Smooth muscle cell (in vitro differentiated cells): ENCODE results near the gene KLK13. TPM values are rescaled to one million over a fixed set of nuclear protein-coding genes. Genes with fewer than 3 reads are reported as not detected.
A peak's percentile ranks its signal among the peaks of the same experiment; 100 is the strongest.

Source experiments
- DNase-seq: peaks from one replicate; lab custom pipeline; 2025; ENCODE audit not compliant: unreplicated experiment; lab: John Stamatoyannopoulos, UW
- H2AFZ ChIP-seq: fragments of 200-600 bp; sonication (generic); 2 replicates; pipeline ENCODE4 v1.6.0; 2016; ENCODE audit warnings: antibody characterized with exemption, low read depth, mild to moderate bottlenecking
- H3F3A ChIP-seq: fragments of 200-600 bp; sonication (generic); 2 replicates; pipeline ENCODE4 v1.6.0; 2017; ENCODE audit warnings: antibody characterized with exemption, low read depth
- H3K27ac ChIP-seq: fragments of 200-600 bp; sonication (generic); 2 replicates; pipeline ENCODE4 v1.5.1; 2016; ENCODE audit warnings: low read depth, mild to moderate bottlenecking
- H3K27me3 ChIP-seq: fragments of 200-600 bp; sonication (generic); 2 replicates; pipeline ENCODE4 v1.6.1; 2016; ENCODE audit warnings: low read depth, mild to moderate bottlenecking
- H3K36me3 ChIP-seq: fragments of 200-600 bp; sonication (generic); 2 replicates; pipeline ENCODE4 v1.5.1; 2016; ENCODE audit warnings: low read depth
- H3K4me1 ChIP-seq: fragments of 200-600 bp; sonication (generic); 2 replicates; pipeline ENCODE4 v1.5.1; 2016; ENCODE audit warnings: low read depth
- H3K4me2 ChIP-seq: fragments of 200-600 bp; sonication (generic); 2 replicates; pipeline ENCODE4 v1.6.0; 2016; ENCODE audit warnings: mild to moderate bottlenecking
- H3K4me3 ChIP-seq: fragments of 200-600 bp; sonication (generic); 2 replicates; pipeline ENCODE4 v1.5.1; 2016; ENCODE audit warnings: mild to moderate bottlenecking
- H3K79me2 ChIP-seq: fragments of 200-600 bp; sonication (generic); 2 replicates; pipeline ENCODE4 v1.6.0; 2016; ENCODE audit warnings: low read depth, mild to moderate bottlenecking
- H3K9ac ChIP-seq: fragments of 200-600 bp; sonication (generic); 2 replicates; pipeline ENCODE4 v1.6.0; 2016; ENCODE audit warnings: low read depth
- H3K9me3 ChIP-seq: fragments of 200-600 bp; sonication (generic); replicated peaks from 2 replicates; pipeline ENCODE4 v1.5.1; 2016; ENCODE audit warnings: low read depth
- H4K20me1 ChIP-seq: fragments of 200-600 bp; sonication (generic); 2 replicates; pipeline ENCODE4 v1.6.0; 2016; ENCODE audit warnings: low read depth
- CTCF ChIP-seq: fragments of 200-600 bp; sonication (generic); IDR thresholded peaks from 2 replicates; pipeline ENCODE4 v1.5.1; 2017; ENCODE audit warnings: borderline replicate concordance, mild to moderate bottlenecking, antibody characterized with exemption; ENCODE audit not compliant: insufficient read depth, poor library complexity, severe bottlenecking
- WGBS: methylation state at CpG from one replicate; pipeline ENCODE4 v1.1.7; 2016; ENCODE audit warnings: low lambda C conversion rate; 5-methylcytosine and 5-hydroxymethylcytosine counted together
- polyA plus RNA-seq: library from polyadenylated mRNA; unstranded; fragments of >200 nt; fragmentation: Nextera tagmentation; extraction: Ambion mirVana; gene quantifications from 2 replicates; pipeline ENCODE4 v1.2.1, GENCODE V29; 2016
- total RNA-seq: library from RNA; depleted of rRNA; stranded (reverse); fragments of >200 nt; gene quantifications from 2 replicates; pipeline ENCODE4 v1.2.3, GENCODE V29; 2014

Gene KLK13
- total and polyA plus RNA-seq, 2 experiments from 2014 or later: 0.72 to 1.3 TPM

- H3K9me3 ChIP-seq: no peaks in the 10 kb centered on the region
- no peak overlapping the region for H3K9ac ChIP-seq
- H3F3A ChIP-seq: no peaks in the 10 kb centered on the region
- no peak overlapping the region for H3K27ac ChIP-seq
- no peaks in the 10 kb centered on the region for H3K27me3 ChIP-seq
- TF ChIP-seq CTCF: no peak
- no peak overlapping the region for H2AFZ ChIP-seq
- no peaks in the 10 kb centered on the region for H3K4me1 ChIP-seq
- H3K4me2 ChIP-seq: no peak overlapping the region
- 82% methylated on average over 7 of the region's 7 CpGs for WGBS
- no peak for DNase-seq
- no peaks in the 10 kb centered on the region for H3K79me2 ChIP-seq
- no peaks in the 10 kb centered on the region for H4K20me1 ChIP-seq
- H3K36me3 ChIP-seq: no peaks in the 10 kb centered on the region
- H3K4me3 ChIP-seq: no peak overlapping the region
Measured at GRCh38 chr19:51066393-51067186, 1.7 kb upstream of the KLK13 start.

- H2AFZ ChIP-seq: peak overlapping the region; percentile 77
- no peak for DNase-seq
- no peaks in the 10 kb centered on the region for H4K20me1 ChIP-seq
Measured at GRCh38 chr19:51065221-51065960, 499 bp upstream of the KLK13 start.

GRCh38 chr19:51063664-51064063 lies 1.2 kb downstream of the KLK13 start:
- Histone ChIP-seq H3K4me3 (no peak overlapping the region), H3K27ac (no peak overlapping the region), H3K79me2 (no peaks in the 10 kb centered on the region), H3K36me3 (no peaks in the 10 kb centered on the region), H3K9me3 (no peaks in the 10 kb centered on the region), H3K27me3 (no peaks in the 10 kb centered on the region), H3K4me2 (no peak overlapping the region), H3F3A (no peaks in the 10 kb centered on the region), H3K4me1 (no peaks in the 10 kb centered on the region), H2AFZ (no peak overlapping the region), H3K9ac (no peak overlapping the region), H4K20me1 (no peaks in the 10 kb centered on the region)
- 93% methylated on average over 7 of the region's 7 CpGs for WGBS
- no peak for DNase-seq
- TF ChIP-seq CTCF: no peak

More at GRCh38 chr19:51065221-51065960, 499 bp upstream of the KLK13 start:
- Histone ChIP-seq H3K4me2 (peak overlapping the region; percentile 87), H3K4me1 (no peaks in the 10 kb centered on the region), H3F3A (no peaks in the 10 kb centered on the region), H3K79me2 (no peaks in the 10 kb centered on the region), H3K4me3 (peak overlapping the region; percentile 45), H3K9ac (no peak overlapping the region), H3K27ac (no peak overlapping the region), H3K27me3 (no peaks in the 10 kb centered on the region), H3K9me3 (no peaks in the 10 kb centered on the region), H3K36me3 (no peaks in the 10 kb centered on the region)
- 14% methylated on average over 14 of the region's 25 CpGs for WGBS
- no peak for TF ChIP-seq CTCF
